H9 (cell line): ENCODE results near the gene MAST1. TPM values are rescaled to one million over a fixed set of nuclear protein-coding genes. Genes with fewer than 3 reads are reported as not detected.

Experiments
- DNase-seq: peaks from one replicate; pipeline ENCODE4 v3.0.0-alpha.2; 2017
- H2AFZ ChIP-seq: one replicate; pipeline ENCODE4 v1.6.1; 2013; ENCODE audit warnings: mild to moderate bottlenecking, low read length, control low read depth, moderate library complexity
- H2AK5ac ChIP-seq: 2 replicates; pipeline ENCODE4 v1.6.1; 2013; ENCODE audit warnings: low read length, control low read depth, mixed read lengths; ENCODE audit not compliant: insufficient read length
- H2BK120ac ChIP-seq: one replicate; pipeline ENCODE4 v1.6.1; 2013; ENCODE audit warnings: low read depth, mild to moderate bottlenecking, low read length, control low read depth, inconsistent platforms; ENCODE audit not compliant: poor library complexity, severe bottlenecking
- H2BK12ac ChIP-seq: 2 replicates; pipeline ENCODE4 v1.6.1; 2013; ENCODE audit warnings: low read length, control low read depth, mixed read lengths, low read depth; ENCODE audit not compliant: insufficient read length
- H2BK15ac ChIP-seq: 2 replicates; pipeline ENCODE4 v1.6.1; 2013; ENCODE audit warnings: low read depth, low read length, control low read depth
- H2BK20ac ChIP-seq: one replicate; pipeline ENCODE4 v1.6.1; 2013; ENCODE audit warnings: low read depth, mild to moderate bottlenecking, low read length, control low read depth, inconsistent platforms; ENCODE audit not compliant: poor library complexity, severe bottlenecking
- H2BK5ac ChIP-seq: 2 replicates; pipeline ENCODE4 v1.6.1; 2013; ENCODE audit warnings: low read length, control low read depth, mixed read lengths; ENCODE audit not compliant: insufficient read length
- H3K14ac ChIP-seq: 2 replicates; pipeline ENCODE4 v1.6.1; 2013; ENCODE audit warnings: low read length, control low read depth; ENCODE audit not compliant: insufficient read depth
- H3K18ac ChIP-seq: 2 replicates; pipeline ENCODE4 v1.6.1; 2013; ENCODE audit warnings: low read depth, mild to moderate bottlenecking, mixed read lengths, low read length, control low read depth; ENCODE audit not compliant: insufficient read length
- H3K23ac ChIP-seq: 2 replicates; pipeline ENCODE4 v1.6.1; 2013; ENCODE audit warnings: low read length, control low read depth, mixed read lengths, low read depth; ENCODE audit not compliant: insufficient read length
- H3K23me2 ChIP-seq: 2 replicates; pipeline ENCODE4 v1.6.1; 2013; ENCODE audit warnings: low read depth, mild to moderate bottlenecking, mixed read lengths, low read length, control low read depth; ENCODE audit not compliant: insufficient read length, poor library complexity, severe bottlenecking
- H3K27ac ChIP-seq: 2 replicates; pipeline ENCODE4 v1.5.1; 2013; ENCODE audit warnings: low read length, control low read depth, mixed read lengths, low read depth; ENCODE audit not compliant: insufficient read length
- H3K27me3 ChIP-seq: 2 replicates; pipeline ENCODE4 v1.6.1; 2013; ENCODE audit warnings: low read length, control low read depth, inconsistent platforms; ENCODE audit not compliant: insufficient read depth
- H3K4ac ChIP-seq: 2 replicates; pipeline ENCODE4 v1.6.1; 2013; ENCODE audit warnings: low read depth, mild to moderate bottlenecking, control low read depth, inconsistent platforms, low read length, moderate library complexity
- H3K4me1 ChIP-seq: 2 replicates; pipeline ENCODE4 v1.6.1; 2013; ENCODE audit warnings: low read length, control low read depth, inconsistent platforms; ENCODE audit not compliant: insufficient read depth
- H3K4me2 ChIP-seq: 2 replicates; pipeline ENCODE4 v1.6.1; 2013; ENCODE audit warnings: low read length, control low read depth, mixed read lengths; ENCODE audit not compliant: insufficient read length, insufficient read depth
- H3K56ac ChIP-seq: 2 replicates; pipeline ENCODE4 v1.6.1; 2013; ENCODE audit warnings: low read depth, mild to moderate bottlenecking, mixed read lengths, low read length, control low read depth; ENCODE audit not compliant: insufficient read length
- H3K79me1 ChIP-seq: 2 replicates; pipeline ENCODE4 v1.6.1; 2013; ENCODE audit warnings: low read depth, mild to moderate bottlenecking, moderate library complexity, low read length, control low read depth, inconsistent platforms; ENCODE audit not compliant: insufficient read depth, poor library complexity, severe bottlenecking
- H3K79me2 ChIP-seq: 2 replicates; pipeline ENCODE4 v1.6.1; 2013; ENCODE audit warnings: low read length, control low read depth, inconsistent platforms; ENCODE audit not compliant: insufficient read depth
- H3K9ac ChIP-seq: 2 replicates; pipeline ENCODE4 v1.6.1; 2013; ENCODE audit warnings: low read length, control low read depth, mixed read lengths; ENCODE audit not compliant: insufficient read length; ENCODE audit errors: extremely low read depth
- H3K9me3 ChIP-seq: one replicate; pipeline ENCODE4 v1.6.1; 2013; ENCODE audit warnings: low read depth, low read length, inconsistent platforms; ENCODE audit not compliant: control insufficient read depth
- H3T11ph ChIP-seq: one replicate; pipeline ENCODE4 v1.6.1; 2013; ENCODE audit warnings: mild to moderate bottlenecking, low read length, control low read depth, inconsistent platforms
- H4K20me1 ChIP-seq: one replicate; pipeline ENCODE4 v1.6.1; 2013; ENCODE audit not compliant: control insufficient read depth, insufficient read length, insufficient read depth
- H4K5ac ChIP-seq: 2 replicates; pipeline ENCODE4 v1.6.1; 2013; ENCODE audit warnings: low read depth, mild to moderate bottlenecking, mixed read lengths, low read length, control low read depth; ENCODE audit not compliant: insufficient read length
- H4K8ac ChIP-seq: replicated peaks from 2 replicates; pipeline ENCODE4 v1.6.1; 2013; ENCODE audit warnings: low read length, control low read depth, mixed read lengths, low read depth; ENCODE audit not compliant: insufficient read length
- H4K91ac ChIP-seq: 2 replicates; pipeline ENCODE4 v1.6.1; 2013; ENCODE audit warnings: low read depth, mild to moderate bottlenecking, moderate library complexity, mixed read lengths, low read length, control low read depth; ENCODE audit not compliant: insufficient read length
- H3K27ac Mint-ChIP-seq, 3 experiments: 2 replicates in 2 of 3; 3 replicates in 1 of 3; pipeline ENCODE4 v1.8.0; 2020 to 2021; ENCODE audit warnings: mixed read lengths in 3 of 3, mild to moderate bottlenecking in 1 of 3, moderate library complexity in 1 of 3
- H3K27me3 Mint-ChIP-seq: 2 replicates; pipeline ENCODE4 v1.8.0; 2021; ENCODE audit warnings: low read depth, mild to moderate bottlenecking, moderate library complexity, mixed read lengths
- H3K36me3 Mint-ChIP-seq, 3 experiments: 2 replicates in 2 of 3; 3 replicates in 1 of 3; pipeline ENCODE4 v1.8.0; 2020 to 2021; ENCODE audit warnings: low read depth in 3 of 3, mixed read lengths in 3 of 3; ENCODE audit not compliant: insufficient read depth in 1 of 3
- H3K4me1 Mint-ChIP-seq, 2 experiments: 2 replicates each; pipeline ENCODE4 v1.8.0; 2020; ENCODE audit warnings: mixed read lengths in 2 of 2
- H3K4me3 Mint-ChIP-seq, 2 experiments: 2 replicates in 1 of 2; 3 replicates in 1 of 2; pipeline ENCODE4 v1.8.0; 2020 to 2021; ENCODE audit warnings: mild to moderate bottlenecking in 2 of 2, mixed read lengths in 2 of 2, moderate library complexity in 1 of 2
- H3K9me3 Mint-ChIP-seq, 2 experiments: 2 replicates in 1 of 2; 3 replicates in 1 of 2; pipeline ENCODE4 v1.8.0; 2020; ENCODE audit warnings: mild to moderate bottlenecking in 2 of 2, mixed read lengths in 2 of 2, moderate library complexity in 1 of 2
- WGBS: extraction: QIAGEN DNeasy Blood & Tissue Kit; methylation state at CpG from one replicate; pipeline ENCODE4 v1.1.7; 2013; ENCODE audit warnings: missing lambda C conversion rate, low lambda C conversion rate, mixed read lengths; ENCODE audit not compliant: insufficient read length; ENCODE audit errors: extremely low coverage; 5-methylcytosine and 5-hydroxymethylcytosine counted together
- total RNA-seq: library from RNA; stranded (reverse); gene quantifications from 2 replicates; pipeline ENCODE4 v1.2.1, GENCODE V29; 2021
- TF ChIP-seq, protein P1 (sequence below): fragments of 200-600 bp; sonication (generic); conservative IDR thresholded peaks from 3 replicates; pipeline ENCODE4 v1.8.0; 2021; ENCODE audit warnings: antibody characterized with exemption, mild to moderate bottlenecking

MAST1 gene
- total RNA-seq, 1 experiment from 2014 or later = 15.1 TPM

- H2BK12ac ChIP-seq = no peak overlapping the region
- no peaks in the 10 kb centered on the region for H3K9me3 ChIP-seq
- no peak for DNase-seq
- TF ChIP-seq, protein P1, sequence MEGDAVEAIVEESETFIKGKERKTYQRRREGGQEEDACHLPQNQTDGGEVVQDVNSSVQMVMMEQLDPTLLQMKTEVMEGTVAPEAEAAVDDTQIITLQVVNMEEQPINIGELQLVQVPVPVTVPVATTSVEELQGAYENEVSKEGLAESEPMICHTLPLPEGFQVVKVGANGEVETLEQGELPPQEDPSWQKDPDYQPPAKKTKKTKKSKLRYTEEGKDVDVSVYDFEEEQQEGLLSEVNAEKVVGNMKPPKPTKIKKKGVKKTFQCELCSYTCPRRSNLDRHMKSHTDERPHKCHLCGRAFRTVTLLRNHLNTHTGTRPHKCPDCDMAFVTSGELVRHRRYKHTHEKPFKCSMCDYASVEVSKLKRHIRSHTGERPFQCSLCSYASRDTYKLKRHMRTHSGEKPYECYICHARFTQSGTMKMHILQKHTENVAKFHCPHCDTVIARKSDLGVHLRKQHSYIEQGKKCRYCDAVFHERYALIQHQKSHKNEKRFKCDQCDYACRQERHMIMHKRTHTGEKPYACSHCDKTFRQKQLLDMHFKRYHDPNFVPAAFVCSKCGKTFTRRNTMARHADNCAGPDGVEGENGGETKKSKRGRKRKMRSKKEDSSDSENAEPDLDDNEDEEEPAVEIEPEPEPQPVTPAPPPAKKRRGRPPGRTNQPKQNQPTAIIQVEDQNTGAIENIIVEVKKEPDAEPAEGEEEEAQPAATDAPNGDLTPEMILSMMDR = no peak
- H2BK5ac ChIP-seq = no peak overlapping the region
- H3K36me3 Mint-ChIP-seq = no peaks in the 10 kb centered on the region; a peak in 1 of 7 replicates
- no peak overlapping the region for H4K91ac ChIP-seq
- peak overlapping the region in 1 of 3 experiments; percentile 94; a peak in 2 of 7 replicates for H3K27ac Mint-ChIP-seq
- H3T11ph ChIP-seq = no peak overlapping the region
- H2AK5ac ChIP-seq = no peak overlapping the region
- no peak overlapping the region for H3K18ac ChIP-seq
- no peaks in the 10 kb centered on the region for H3K79me1 ChIP-seq
- H4K5ac ChIP-seq = no peak overlapping the region
- no peak overlapping the region for H3K9ac ChIP-seq
- no peak overlapping the region for H2BK20ac ChIP-seq
- peaks cover 42 to 44% of the 10 kb centered on the region in 2 experiments for H3K4me1 Mint-ChIP-seq
- no peak overlapping the region for H2AFZ ChIP-seq
- H3K4me3 Mint-ChIP-seq = peak overlapping the region; percentile 68 to 90
- no peaks in the 10 kb centered on the region for H3K79me2 ChIP-seq
- peaks cover 10% of the 10 kb centered on the region for H3K23me2 ChIP-seq
- peaks cover 33% of the 10 kb centered on the region for H3K27me3 Mint-ChIP-seq
- peaks cover 3% of the 10 kb centered on the region; the same call in 1 of the 2 replicates for H3K27me3 ChIP-seq
- H3K56ac ChIP-seq = no peak overlapping the region
- no peaks in the 10 kb centered on the region; a peak in 1 of 5 replicates for H3K9me3 Mint-ChIP-seq
- no peak overlapping the region for H3K27ac ChIP-seq
- H3K4ac ChIP-seq = no peak overlapping the region
- no peak overlapping the region for H2BK15ac ChIP-seq
- H3K14ac ChIP-seq = no peak overlapping the region
- H4K8ac ChIP-seq = no peak overlapping the region
- H3K4me1 ChIP-seq = peaks cover 2% of the 10 kb centered on the region; the same call in 1 of the 2 replicates
- H3K4me2 ChIP-seq = peak overlapping the region; percentile 76
- no peak overlapping the region for H2BK120ac ChIP-seq
- no peaks in the 10 kb centered on the region for H4K20me1 ChIP-seq
- no peak overlapping the region for H3K23ac ChIP-seq
- no CpG with 5 or more reads among the region's 6 CpGs for WGBS
Measured at GRCh38 chr19:12836529-12836863, 1.8 kb upstream of the MAST1 start.
